Measurements from ENCODE around the gene RPS28. TPM values are rescaled to one million over a fixed set of nuclear protein-coding genes. Genes with fewer than 3 reads are reported as not detected.
A peak's percentile ranks its signal among the peaks of the same experiment; 100 is the strongest.

RPS28 gene
- total RNA-seq, 1 donor from 2014 or later = 1,552 TPM

- Mint-ChIP-seq H3K4me3 (ENCODE audit: low read depth) (peak within 1 kb of the TSS; percentile 64), H3K27me3 (peaks cover 43% of the 10 kb centered on the region), H3K36me3 (ENCODE audit: insufficient read depth) (peaks cover 2% of the 10 kb centered on the region), H3K4me1 (ENCODE audit: low read depth) (peaks cover 12% of the 10 kb centered on the region), H3K9me3 (ENCODE audit: low read depth) (no peaks in the 10 kb centered on the region), H3K27ac (no peak within 1 kb of the TSS)
- peak; percentile 35 for TF ChIP-seq CTCF (IDR thresholded peaks at IDR 0.05; ENCODE audit: unreplicated experiment)
- DNase-seq (ENCODE audit: low spot score, unreplicated experiment) = peak; percentile 23
These were observed 42.8 kb downstream of the RPS28 start, which contains the start of gene ANGPTL4 for GRCh38 chr19:8363803-8364771. Gene ANGPTL4, plus strand, starts transcription at chr19:8364155. Its CDS starts 167 bp downstream, at chr19:8364322.

- no peak overlapping the region for H3K27ac Mint-ChIP-seq
These were observed 44.9 kb downstream of the RPS28 start for GRCh38 chr19:8366121-8366581.

GRCh38 chr19:8366961-8367326 is 45.6 kb downstream of the RPS28 start:
- H3K27ac Mint-ChIP-seq = no peak overlapping the region
- H3K9me3 Mint-ChIP-seq (ENCODE audit: low read depth) = no peaks in the 10 kb centered on the region
- peaks cover 39% of the 10 kb centered on the region for H3K27me3 Mint-ChIP-seq
- TF ChIP-seq CTCF (IDR thresholded peaks at IDR 0.05; ENCODE audit: unreplicated experiment) = no peak
- no peak for DNase-seq (ENCODE audit: low spot score, unreplicated experiment)
- no peak overlapping the region for H3K4me3 Mint-ChIP-seq (ENCODE audit: low read depth)
- peaks cover 12% of the 10 kb centered on the region for H3K4me1 Mint-ChIP-seq (ENCODE audit: low read depth)
- H3K36me3 Mint-ChIP-seq (ENCODE audit: insufficient read depth) = peaks cover 2% of the 10 kb centered on the region

More at GRCh38 chr19:8366121-8366581, 44.9 kb downstream of the RPS28 start:
- Mint-ChIP-seq H3K4me3 (ENCODE audit: low read depth) (no peak overlapping the region), H3K9me3 (ENCODE audit: low read depth) (no peaks in the 10 kb centered on the region), H3K27me3 (peaks cover 43% of the 10 kb centered on the region), H3K36me3 (ENCODE audit: insufficient read depth) (peaks cover 2% of the 10 kb centered on the region), H3K4me1 (ENCODE audit: low read depth) (peaks cover 12% of the 10 kb centered on the region)
- DNase-seq (ENCODE audit: low spot score, unreplicated experiment) = no peak
- no peak for TF ChIP-seq CTCF (IDR thresholded peaks at IDR 0.05; ENCODE audit: unreplicated experiment)

GRCh38 chr19:8367327-8368001 is 46.2 kb downstream of the RPS28 start:
- Mint-ChIP-seq H3K9me3 (ENCODE audit: low read depth) (no peaks in the 10 kb centered on the region), H3K4me1 (ENCODE audit: low read depth) (peaks cover 12% of the 10 kb centered on the region), H3K36me3 (ENCODE audit: insufficient read depth) (peaks cover 2% of the 10 kb centered on the region), H3K27ac (no peak overlapping the region), H3K27me3 (peaks cover 34% of the 10 kb centered on the region), H3K4me3 (ENCODE audit: low read depth) (no peak overlapping the region)
- no peak for TF ChIP-seq CTCF (IDR thresholded peaks at IDR 0.05; ENCODE audit: unreplicated experiment)
- DNase-seq (ENCODE audit: low spot score, unreplicated experiment) = no peak
